ENCODE results near the gene MCC.

Gene MCC

DNA sequence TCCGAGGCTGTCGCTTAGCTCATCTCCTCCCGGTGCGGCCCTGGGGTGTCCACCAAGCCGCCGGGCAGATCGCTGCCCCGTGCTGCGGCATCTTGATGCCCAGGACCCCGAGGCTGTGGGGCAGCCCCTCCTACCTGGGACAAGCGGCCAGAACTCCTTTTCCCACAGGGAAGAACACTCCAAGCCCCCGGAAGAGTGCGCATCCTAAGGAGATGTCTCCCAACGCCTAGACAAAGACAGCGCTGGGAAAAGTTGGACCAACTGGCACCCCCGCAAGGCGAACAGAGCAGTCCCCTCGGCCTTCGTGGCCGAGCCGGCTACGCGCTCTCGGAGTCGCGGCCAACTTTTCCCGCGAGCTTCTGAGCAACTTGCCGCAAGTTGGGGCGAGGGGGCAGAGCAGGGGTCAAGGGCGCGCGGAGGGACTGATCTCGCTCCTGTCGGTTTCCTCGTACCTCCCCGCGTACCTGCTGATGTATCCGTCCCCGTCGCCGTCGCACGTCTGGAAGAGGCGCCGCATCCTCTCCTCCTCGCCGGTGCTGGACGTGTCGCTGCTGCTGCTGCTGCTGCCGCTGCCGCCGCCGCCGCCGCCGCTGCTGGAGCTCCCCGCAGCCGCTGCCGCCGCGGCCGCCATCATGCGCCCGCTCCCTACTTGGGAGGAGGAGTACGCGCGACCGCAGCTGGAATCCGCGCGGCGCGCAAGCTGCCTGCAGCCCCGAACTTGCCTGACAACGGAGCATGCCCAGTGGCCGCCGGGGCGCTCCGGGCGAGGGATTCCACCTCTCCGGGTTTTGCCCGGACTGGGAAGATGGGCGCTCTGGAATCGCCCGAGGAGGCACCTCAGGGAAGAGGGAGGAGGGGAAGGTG is at the start of gene MCC (continued):
- TF ChIP-seq ZNF10 (tag by site-specific recombination; IDR thresholded peaks at IDR 0.05) (peak; percentile 50; the same call in 1 of the 2 replicates), HOXA7 (CRISPR knock-in tag; IDR thresholded peaks at IDR 0.05; ENCODE audit: borderline replicate concordance) (no peak), ZNF558 (tag by site-specific recombination; IDR thresholded peaks at IDR 0.05) (no peak), ZFP37 (tag by site-specific recombination; IDR thresholded peaks at IDR 0.05) (no peak), ZNF366 (tag by site-specific recombination; conservative IDR thresholded peaks at IDR 0.05) (peak; percentile 66), ZNF843 (tag by site-specific recombination; IDR thresholded peaks at IDR 0.05) (peak; percentile 66; the same call in 1 of the 2 replicates), ZSCAN16 (tag by site-specific recombination; IDR thresholded peaks at IDR 0.05) (no peak), ZNF133 (tag by site-specific recombination; IDR thresholded peaks at IDR 0.05) (0 out of 2 replicates have a peak, but pooled peaks have one; percentile 20), FEZF1 (tag by site-specific recombination; IDR thresholded peaks at IDR 0.05) (no peak), BCL11A (tag by site-specific recombination; IDR thresholded peaks at IDR 0.05; ENCODE audit: low read depth) (no peak; the same call in 1 of the 2 replicates), ZNF16 (tag by site-specific recombination; IDR thresholded peaks at IDR 0.05; ENCODE audit: low read depth) (no peak), ZNF621 (tag by site-specific recombination; IDR thresholded peaks at IDR 0.05) (no peak), ZBTB20 (tag by site-specific recombination; IDR thresholded peaks at IDR 0.05) (peak; percentile 92), ZBTB7A (tag by site-specific recombination; IDR thresholded peaks at IDR 0.05; ENCODE audit: low read depth) (no peak; the same call in 1 of the 2 replicates), ZNF624 (tag by site-specific recombination; IDR thresholded peaks at IDR 0.05) (no peak), ZNF155 (tag by site-specific recombination; IDR thresholded peaks at IDR 0.05) (no peak), ZNF596 (tag by site-specific recombination; IDR thresholded peaks at IDR 0.05) (peak; percentile 63; the same call in 1 of the 2 replicates), ZBTB10 (tag by site-specific recombination; IDR thresholded peaks at IDR 0.05) (peak; percentile 70), ZNF658 (tag by site-specific recombination; IDR thresholded peaks at IDR 0.05) (no peak), ZSCAN18 (tag by site-specific recombination; IDR thresholded peaks at IDR 0.05) (no peak), HOXC10 (CRISPR knock-in tag; IDR thresholded peaks at IDR 0.05) (peak; percentile 78; the same call in 1 of the 2 replicates), ZNF747 (tag by site-specific recombination; IDR thresholded peaks at IDR 0.05) (no peak), KLF7 (tag by site-specific recombination; IDR thresholded peaks at IDR 0.05; ENCODE audit: borderline replicate concordance) (no peak), REPIN1 (tag by site-specific recombination; IDR thresholded peaks at IDR 0.05; ENCODE audit: low read depth) (no peak; the same call in 1 of the 2 replicates), ZBTB48 (tag by site-specific recombination; IDR thresholded peaks at IDR 0.05) (peak; percentile 72; the same call in 1 of the 2 replicates), ZNF544 (tag by site-specific recombination; IDR thresholded peaks at IDR 0.05) (no peak), ZBTB11 (tag by site-specific recombination; conservative IDR thresholded peaks at IDR 0.05; ENCODE audit: low read depth) (no peak), ZNF157 (tag by site-specific recombination; IDR thresholded peaks at IDR 0.05) (no peak)
- TF ChIP-seq, protein P1, sequence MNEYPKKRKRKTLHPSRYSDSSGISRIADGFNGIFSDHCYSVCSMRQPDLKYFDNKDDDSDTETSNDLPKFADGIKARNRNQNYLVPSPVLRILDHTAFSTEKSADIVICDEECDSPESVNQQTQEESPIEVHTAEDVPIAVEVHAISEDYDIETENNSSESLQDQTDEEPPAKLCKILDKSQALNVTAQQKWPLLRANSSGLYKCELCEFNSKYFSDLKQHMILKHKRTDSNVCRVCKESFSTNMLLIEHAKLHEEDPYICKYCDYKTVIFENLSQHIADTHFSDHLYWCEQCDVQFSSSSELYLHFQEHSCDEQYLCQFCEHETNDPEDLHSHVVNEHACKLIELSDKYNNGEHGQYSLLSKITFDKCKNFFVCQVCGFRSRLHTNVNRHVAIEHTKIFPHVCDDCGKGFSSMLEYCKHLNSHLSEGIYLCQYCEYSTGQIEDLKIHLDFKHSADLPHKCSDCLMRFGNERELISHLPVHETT (tag by site-specific recombination; IDR thresholded peaks at IDR 0.05) = peak; percentile 67
- TF ChIP-seq, protein P2, sequence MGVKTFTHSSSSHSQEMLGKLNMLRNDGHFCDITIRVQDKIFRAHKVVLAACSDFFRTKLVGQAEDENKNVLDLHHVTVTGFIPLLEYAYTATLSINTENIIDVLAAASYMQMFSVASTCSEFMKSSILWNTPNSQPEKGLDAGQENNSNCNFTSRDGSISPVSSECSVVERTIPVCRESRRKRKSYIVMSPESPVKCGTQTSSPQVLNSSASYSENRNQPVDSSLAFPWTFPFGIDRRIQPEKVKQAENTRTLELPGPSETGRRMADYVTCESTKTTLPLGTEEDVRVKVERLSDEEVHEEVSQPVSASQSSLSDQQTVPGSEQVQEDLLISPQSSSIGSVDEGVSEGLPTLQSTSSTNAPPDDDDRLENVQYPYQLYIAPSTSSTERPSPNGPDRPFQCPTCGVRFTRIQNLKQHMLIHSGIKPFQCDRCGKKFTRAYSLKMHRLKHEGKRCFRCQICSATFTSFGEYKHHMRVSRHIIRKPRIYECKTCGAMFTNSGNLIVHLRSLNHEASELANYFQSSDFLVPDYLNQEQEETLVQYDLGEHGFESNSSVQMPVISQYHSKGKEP (tag by site-specific recombination; IDR thresholded peaks at IDR 0.05) = peak; percentile 68
